Calu3 (cell line): Measurements from ENCODE around the gene MTPN. TPM values are rescaled to one million over a fixed set of nuclear protein-coding genes. Genes with fewer than 3 reads are reported as not detected.

Experiments used
- Bru-seq: library from RNA; stranded (reverse); fragments of 400-500 nt; gene quantifications from one replicate; lab custom pipeline; 2021; lab: Mats Ljungman, UMichigan
- BruChase-seq, 2 experiments: library from RNA; stranded (reverse); fragments of 400-500 nt; gene quantifications; one replicate each; lab custom pipeline; 2021; lab: Mats Ljungman, UMichigan
- BruUV-seq: library from RNA; stranded (reverse); fragments of 400-500 nt; replicated peaks from 2 replicates; lab custom pipeline; 2021; lab: Mats Ljungman, UMichigan
- CTCF ChIA-PET: fragments of 300-600 bp; sonication (Branson Sonifier 250); formaldehyde crosslinking; loops from one replicate; lab custom pipeline; 2022; ENCODE audit warnings: antibody characterized with exemption; lab: Charles Lee
- DNase-seq: peaks from one replicate; pipeline ENCODE4 v3.0.0; 2022
- H3K27ac Mint-ChIP-seq: one replicate; pipeline ENCODE4 v1.8.0; 2022; ENCODE audit warnings: mixed read lengths; ENCODE audit not compliant: unreplicated experiment
- H3K27me3 Mint-ChIP-seq: one replicate; pipeline ENCODE4 v1.8.0; 2022; ENCODE audit warnings: mixed read lengths; ENCODE audit not compliant: unreplicated experiment
- H3K36me3 Mint-ChIP-seq: one replicate; pipeline ENCODE4 v1.8.0; 2022; ENCODE audit warnings: mild to moderate bottlenecking, moderate library complexity, mixed read lengths; ENCODE audit not compliant: insufficient read depth, unreplicated experiment
- H3K4me1 Mint-ChIP-seq: one replicate; pipeline ENCODE4 v1.8.0; 2022; ENCODE audit warnings: mild to moderate bottlenecking, low read depth, mixed read lengths; ENCODE audit not compliant: unreplicated experiment
- H3K4me3 Mint-ChIP-seq: one replicate; pipeline ENCODE4 v1.8.0; 2022; ENCODE audit warnings: mild to moderate bottlenecking, low read depth, moderate library complexity, mixed read lengths; ENCODE audit not compliant: unreplicated experiment
- H3K9me3 Mint-ChIP-seq: one replicate; pipeline ENCODE4 v1.8.0; 2022; ENCODE audit warnings: low read depth, mixed read lengths; ENCODE audit not compliant: unreplicated experiment
- intact Hi-C: fragments of 100-400 bp; cut with micrococcal nuclease; formaldehyde crosslinking; loops from one replicate; pipeline ENCODE4 v1.10.0; 2022; ENCODE audit not compliant: unreplicated experiment
- long read RNA-seq: library from polyadenylated mRNA; stranded (forward); transcript quantifications from one replicate; pipeline ENCODE4 v2.0.0, GENCODE V29; 2022
- total RNA-seq: library from RNA; stranded (reverse); gene quantifications from 2 replicates; pipeline ENCODE4 v1.2.3, GENCODE V29; 2022
- TF ChIP-seq, protein P1 (sequence below): fragments of 200-600 bp; IDR thresholded peaks from one replicate; pipeline ENCODE4 v1.8.0; 2022; ENCODE audit warnings: antibody characterized with exemption; ENCODE audit not compliant: unreplicated experiment

MTPN gene, protein sequence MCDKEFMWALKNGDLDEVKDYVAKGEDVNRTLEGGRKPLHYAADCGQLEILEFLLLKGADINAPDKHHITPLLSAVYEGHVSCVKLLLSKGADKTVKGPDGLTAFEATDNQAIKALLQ
- total RNA-seq (122 TPM in 2 replicates), Bru-seq, nascent RNA (percentile 90 among the genes with signal in this experiment), BruChase-seq, experiment 1, labeled RNA remaining after a 6-hour chase (percentile 95 among the genes with signal in this experiment), BruChase-seq, experiment 2, labeled RNA remaining after a 2-hour chase (percentile 86 among the genes with signal in this experiment)
- long read RNA-seq, transcript MTPN-201 (4 exons, 3,738 nt) = major isoform, 11 of 38 reads
- long read RNA-seq, partial matches to known transcripts = 0 of 38 reads
- long read RNA-seq, other reads (novel, unspliced or antisense) = 27 of 38 reads

DNA sequence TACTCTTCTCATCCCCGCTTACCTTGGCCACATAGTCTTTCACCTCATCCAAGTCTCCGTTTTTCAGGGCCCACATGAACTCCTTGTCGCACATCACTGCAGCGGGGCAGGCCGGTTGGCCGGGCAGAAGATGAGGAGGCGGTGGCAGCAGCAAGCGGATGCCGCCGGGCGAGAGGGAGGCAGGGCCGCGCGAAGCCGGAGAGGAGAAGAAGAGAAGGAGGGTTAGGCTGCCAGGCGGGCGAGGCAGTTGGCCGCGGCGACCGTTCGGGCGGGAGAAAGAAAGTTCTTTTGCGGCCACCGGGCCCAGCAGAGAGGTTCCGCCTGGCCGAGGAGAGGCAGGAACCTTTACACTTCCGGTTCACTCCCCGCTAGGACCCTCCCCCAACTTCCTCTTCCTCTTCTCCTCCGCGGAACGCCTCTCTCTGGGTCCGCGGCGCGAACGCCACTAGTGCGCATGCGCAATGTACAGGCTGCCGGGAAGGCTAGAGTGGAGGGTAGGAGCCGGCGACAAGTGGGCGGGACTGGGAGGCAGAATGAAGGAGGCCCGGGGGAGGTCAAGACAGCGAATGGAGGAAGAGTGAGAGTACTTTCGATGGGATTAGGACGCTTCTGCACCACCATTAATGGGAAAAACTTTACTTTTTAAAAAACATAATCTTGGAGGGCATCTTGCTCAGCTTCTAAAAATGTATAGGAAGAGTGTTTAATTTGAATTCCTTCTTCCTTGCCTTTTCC lies at the start of gene MTPN:
Gene MTPN (minus strand): TSS at position 353 of the 735 bp plus-strand sequence. CDS start 259 bp downstream, at position 94.
- H3K27me3 Mint-ChIP-seq = no peaks in the 10 kb centered on the region
- peak; percentile 98 for DNase-seq
- intact Hi-C loops = no loop called here
- CTCF ChIA-PET = no interaction called here
- peak within 1 kb of the TSS; percentile 91 for H3K27ac Mint-ChIP-seq
- H3K4me3 Mint-ChIP-seq = peak within 1 kb of the TSS; percentile 87
- peaks cover 35% of the 10 kb centered on the region for H3K4me1 Mint-ChIP-seq
- no TSS peak for BruUV-seq
- no peaks in the 10 kb centered on the region for H3K9me3 Mint-ChIP-seq
- H3K36me3 Mint-ChIP-seq = peaks cover 19% of the 10 kb centered on the region
- TF ChIP-seq, protein P1, sequence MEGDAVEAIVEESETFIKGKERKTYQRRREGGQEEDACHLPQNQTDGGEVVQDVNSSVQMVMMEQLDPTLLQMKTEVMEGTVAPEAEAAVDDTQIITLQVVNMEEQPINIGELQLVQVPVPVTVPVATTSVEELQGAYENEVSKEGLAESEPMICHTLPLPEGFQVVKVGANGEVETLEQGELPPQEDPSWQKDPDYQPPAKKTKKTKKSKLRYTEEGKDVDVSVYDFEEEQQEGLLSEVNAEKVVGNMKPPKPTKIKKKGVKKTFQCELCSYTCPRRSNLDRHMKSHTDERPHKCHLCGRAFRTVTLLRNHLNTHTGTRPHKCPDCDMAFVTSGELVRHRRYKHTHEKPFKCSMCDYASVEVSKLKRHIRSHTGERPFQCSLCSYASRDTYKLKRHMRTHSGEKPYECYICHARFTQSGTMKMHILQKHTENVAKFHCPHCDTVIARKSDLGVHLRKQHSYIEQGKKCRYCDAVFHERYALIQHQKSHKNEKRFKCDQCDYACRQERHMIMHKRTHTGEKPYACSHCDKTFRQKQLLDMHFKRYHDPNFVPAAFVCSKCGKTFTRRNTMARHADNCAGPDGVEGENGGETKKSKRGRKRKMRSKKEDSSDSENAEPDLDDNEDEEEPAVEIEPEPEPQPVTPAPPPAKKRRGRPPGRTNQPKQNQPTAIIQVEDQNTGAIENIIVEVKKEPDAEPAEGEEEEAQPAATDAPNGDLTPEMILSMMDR = no peak

DNA sequence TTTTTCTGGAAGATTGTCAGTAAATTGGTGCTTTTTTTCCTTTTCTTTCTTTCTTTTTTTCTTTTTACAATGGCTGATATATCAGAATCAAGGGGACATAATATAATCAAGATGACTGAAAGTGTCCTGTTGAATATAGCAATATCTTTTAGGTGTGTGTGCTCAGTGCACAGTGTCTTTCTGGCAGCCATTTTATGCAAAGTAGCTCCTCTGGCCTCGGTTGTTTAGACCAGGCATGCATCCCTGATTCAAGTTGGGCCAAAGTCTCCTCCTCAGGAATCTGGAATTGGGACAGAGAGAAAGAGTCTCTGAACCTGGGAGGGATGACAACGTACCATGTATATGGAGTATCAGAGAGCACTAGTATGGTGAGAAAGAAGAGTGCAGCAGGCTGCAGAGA lies 49.0 kb upstream of the MTPN start:
- no peak overlapping the region for H3K4me3 Mint-ChIP-seq
- no peak overlapping the region for H3K27ac Mint-ChIP-seq
- peaks cover 37% of the 10 kb centered on the region for H3K27me3 Mint-ChIP-seq
- intact Hi-C loops = no loop called here
- no peaks in the 10 kb centered on the region for H3K9me3 Mint-ChIP-seq
- CTCF ChIA-PET = no interaction called here
- no peaks in the 10 kb centered on the region for H3K4me1 Mint-ChIP-seq
- no peaks in the 10 kb centered on the region for H3K36me3 Mint-ChIP-seq
- no peak for DNase-seq
- BruUV-seq = no TSS peak
- TF ChIP-seq, protein P1 = no peak

DNA sequence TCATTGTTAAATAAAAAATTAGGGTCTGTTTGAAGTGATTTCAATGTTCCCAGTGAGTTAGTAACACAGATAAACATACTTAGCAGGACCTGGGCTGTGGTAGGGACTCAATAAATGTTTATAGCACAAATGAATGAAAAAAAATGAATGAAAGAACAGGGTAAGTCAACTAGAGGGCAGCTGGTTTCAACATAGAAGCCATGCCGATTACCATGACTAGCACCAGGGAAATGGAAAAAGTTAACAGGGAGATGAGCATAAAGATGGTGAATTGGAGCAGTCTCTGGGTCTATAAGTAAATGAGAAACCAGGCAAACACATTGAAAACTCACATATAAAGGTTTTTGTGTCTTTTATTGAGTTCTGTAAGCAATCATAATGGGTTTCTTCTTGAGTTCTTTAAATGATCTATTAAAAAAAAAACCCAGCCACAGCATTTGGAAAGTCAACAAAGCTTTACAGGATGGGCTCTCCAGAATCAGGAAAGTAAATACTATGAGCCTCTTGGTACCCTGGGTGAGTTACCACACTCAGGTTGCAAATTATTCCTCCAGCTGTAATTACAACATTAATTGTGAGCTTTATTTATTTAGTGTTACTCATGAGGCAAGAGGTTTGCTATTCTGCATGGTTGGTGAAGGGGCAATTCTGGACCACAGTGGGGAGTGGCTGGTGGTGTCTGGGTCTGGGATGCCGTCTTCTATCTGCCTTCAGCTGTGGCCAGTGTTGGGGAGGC lies 46.1 kb upstream of the MTPN start:
- CTCF ChIA-PET = interaction anchor here (0.6 kb wide), 1 partner anchor 311 kb away, joined by 3 read pairs; no protein-coding TSS in a partner anchor
- BruUV-seq = no TSS peak
- TF ChIP-seq, protein P1 = no peak
- Mint-ChIP-seq H3K27me3 (peaks cover 38% of the 10 kb centered on the region), H3K9me3 (no peaks in the 10 kb centered on the region), H3K27ac (no peak overlapping the region), H3K4me1 (no peaks in the 10 kb centered on the region), H3K36me3 (no peaks in the 10 kb centered on the region), H3K4me3 (no peak overlapping the region)
- intact Hi-C loops = no loop called here
- no peak for DNase-seq

DNA sequence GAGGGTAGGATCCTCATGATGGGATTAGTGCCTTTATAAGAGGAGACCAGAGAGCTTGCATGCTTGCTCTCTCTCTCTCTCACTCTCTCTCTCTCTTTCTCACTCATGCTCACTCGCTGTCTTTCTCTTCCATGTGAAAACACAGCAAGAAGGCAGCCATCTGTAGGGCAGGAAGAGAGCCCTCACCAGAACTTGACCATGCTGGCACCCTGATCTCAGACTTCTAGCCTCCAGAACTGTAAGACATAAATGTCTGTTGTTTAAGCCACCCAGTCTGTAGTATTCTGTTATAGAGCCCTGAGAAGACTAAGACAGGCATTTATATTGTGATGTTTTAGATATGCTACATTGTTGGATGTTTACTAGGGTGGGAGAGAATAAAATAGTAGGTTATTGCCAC lies 43.4 kb upstream of the MTPN start:
- H3K4me1 Mint-ChIP-seq = no peaks in the 10 kb centered on the region
- TF ChIP-seq, protein P1 = no peak
- CTCF ChIA-PET = no interaction called here
- no peak overlapping the region for H3K27ac Mint-ChIP-seq
- no peak for DNase-seq
- H3K9me3 Mint-ChIP-seq = no peaks in the 10 kb centered on the region
- H3K36me3 Mint-ChIP-seq = no peaks in the 10 kb centered on the region
- H3K27me3 Mint-ChIP-seq = peaks cover 56% of the 10 kb centered on the region
- intact Hi-C loops = no loop called here
- H3K4me3 Mint-ChIP-seq = no peak overlapping the region
- BruUV-seq = no TSS peak
